ENCODE results near the gene SHISAL2A.

- TF ChIP-seq, protein P1, sequence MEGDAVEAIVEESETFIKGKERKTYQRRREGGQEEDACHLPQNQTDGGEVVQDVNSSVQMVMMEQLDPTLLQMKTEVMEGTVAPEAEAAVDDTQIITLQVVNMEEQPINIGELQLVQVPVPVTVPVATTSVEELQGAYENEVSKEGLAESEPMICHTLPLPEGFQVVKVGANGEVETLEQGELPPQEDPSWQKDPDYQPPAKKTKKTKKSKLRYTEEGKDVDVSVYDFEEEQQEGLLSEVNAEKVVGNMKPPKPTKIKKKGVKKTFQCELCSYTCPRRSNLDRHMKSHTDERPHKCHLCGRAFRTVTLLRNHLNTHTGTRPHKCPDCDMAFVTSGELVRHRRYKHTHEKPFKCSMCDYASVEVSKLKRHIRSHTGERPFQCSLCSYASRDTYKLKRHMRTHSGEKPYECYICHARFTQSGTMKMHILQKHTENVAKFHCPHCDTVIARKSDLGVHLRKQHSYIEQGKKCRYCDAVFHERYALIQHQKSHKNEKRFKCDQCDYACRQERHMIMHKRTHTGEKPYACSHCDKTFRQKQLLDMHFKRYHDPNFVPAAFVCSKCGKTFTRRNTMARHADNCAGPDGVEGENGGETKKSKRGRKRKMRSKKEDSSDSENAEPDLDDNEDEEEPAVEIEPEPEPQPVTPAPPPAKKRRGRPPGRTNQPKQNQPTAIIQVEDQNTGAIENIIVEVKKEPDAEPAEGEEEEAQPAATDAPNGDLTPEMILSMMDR (IDR thresholded peaks at IDR 0.05): peak in 2 of 6 experiments; percentile 16 to 22
- peak; percentile 12 to 72 for TF ChIP-seq POLR2AphosphoS5 (IDR thresholded peaks at IDR 0.05)
These were observed 65.1 kb downstream of the SHISAL2A start, which contains the start of gene COA7 for GRCh38 chr1:52697795-52698674.

Measured in upper lobe of left lung (tissue), 4 donors.